MM.1S (cell line): ENCODE measurements around the gene PRSS56.

ENCODE experiments used
- EZH2 ChIP-seq: fragments of 300-600 bp; sonication (generic); optimal IDR thresholded peaks from 2 replicates; pipeline ENCODE3; 2017; ENCODE audit warnings: low read depth, mild to moderate bottlenecking, antibody characterized with exemption, low read length, mixed read lengths
- TF ChIP-seq, protein P1 (sequence below): fragments of 300-600 bp; sonication (generic); IDR thresholded peaks from 2 replicates; pipeline ENCODE4 v1.5.1; 2016; ENCODE audit warnings: antibody characterized with exemption, low read length, mixed read lengths

DNA sequence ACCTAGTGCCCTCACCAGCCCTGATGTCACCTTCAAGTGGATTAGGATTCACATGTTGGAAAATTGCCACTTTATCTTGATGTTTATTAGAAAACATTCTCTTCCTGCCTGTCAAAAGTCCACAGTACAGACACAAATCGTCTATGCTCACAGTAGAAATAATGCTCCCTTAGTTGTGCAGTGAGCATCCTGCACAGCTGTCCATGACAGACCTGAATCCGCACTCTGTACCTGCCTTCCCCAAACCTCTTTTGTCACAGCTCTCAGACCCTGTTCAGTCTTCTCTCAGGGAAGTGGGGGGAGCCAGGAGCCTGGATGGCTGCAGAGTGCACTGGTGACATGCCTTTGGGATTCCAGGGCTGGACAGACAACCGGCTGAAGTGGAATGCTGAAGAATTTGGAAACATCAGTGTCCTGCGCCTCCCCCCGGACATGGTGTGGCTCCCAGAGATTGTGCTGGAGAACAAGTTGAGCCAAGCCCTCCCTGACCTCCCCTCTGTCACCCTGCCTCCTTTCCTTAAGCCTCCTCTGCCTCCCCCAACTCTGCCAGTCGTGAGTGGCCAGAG, 7.8 kb downstream of the PRSS56 start:
- TF ChIP-seq, protein P1, sequence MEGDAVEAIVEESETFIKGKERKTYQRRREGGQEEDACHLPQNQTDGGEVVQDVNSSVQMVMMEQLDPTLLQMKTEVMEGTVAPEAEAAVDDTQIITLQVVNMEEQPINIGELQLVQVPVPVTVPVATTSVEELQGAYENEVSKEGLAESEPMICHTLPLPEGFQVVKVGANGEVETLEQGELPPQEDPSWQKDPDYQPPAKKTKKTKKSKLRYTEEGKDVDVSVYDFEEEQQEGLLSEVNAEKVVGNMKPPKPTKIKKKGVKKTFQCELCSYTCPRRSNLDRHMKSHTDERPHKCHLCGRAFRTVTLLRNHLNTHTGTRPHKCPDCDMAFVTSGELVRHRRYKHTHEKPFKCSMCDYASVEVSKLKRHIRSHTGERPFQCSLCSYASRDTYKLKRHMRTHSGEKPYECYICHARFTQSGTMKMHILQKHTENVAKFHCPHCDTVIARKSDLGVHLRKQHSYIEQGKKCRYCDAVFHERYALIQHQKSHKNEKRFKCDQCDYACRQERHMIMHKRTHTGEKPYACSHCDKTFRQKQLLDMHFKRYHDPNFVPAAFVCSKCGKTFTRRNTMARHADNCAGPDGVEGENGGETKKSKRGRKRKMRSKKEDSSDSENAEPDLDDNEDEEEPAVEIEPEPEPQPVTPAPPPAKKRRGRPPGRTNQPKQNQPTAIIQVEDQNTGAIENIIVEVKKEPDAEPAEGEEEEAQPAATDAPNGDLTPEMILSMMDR: no peak
- no peak for TF ChIP-seq EZH2
